ENCODE results near the gene ENTPD3.

The ENTPD3 gene

GRCh38 chr3:40387001-40387894 is at the start of gene ENTPD3:
TSS of gene ENTPD3 (plus strand) at chr3:40387184. CDS start at chr3:40388058, 874 bp downstream.
- Mint-ChIP-seq H3K9me3 (no peaks in the 10 kb centered on the region), H3K36me3 (ENCODE audit: low read depth) (no peaks in the 10 kb centered on the region), H3K27me3 (peaks cover 40% of the 10 kb centered on the region), H3K4me1 (ENCODE audit: low read depth) (peaks cover 6% of the 10 kb centered on the region), H3K27ac (no peak within 1 kb of the TSS), H3K4me3 (no peak within 1 kb of the TSS)
- intact Hi-C loops (cut with micrococcal nuclease) = no loop called here

- Mint-ChIP-seq H3K4me3 (no peak overlapping the region), H3K36me3 (ENCODE audit: low read depth) (no peaks in the 10 kb centered on the region), H3K4me1 (ENCODE audit: low read depth) (no peaks in the 10 kb centered on the region), H3K9me3 (no peaks in the 10 kb centered on the region), H3K27ac (no peak overlapping the region), H3K27me3 (no peaks in the 10 kb centered on the region)
- intact Hi-C loops (cut with micrococcal nuclease) = no loop called here
These were observed 47.1 kb upstream of the ENTPD3 start for GRCh38 chr3:40339871-40340270.

- H3K27ac Mint-ChIP-seq = no peak overlapping the region
- H3K9me3 Mint-ChIP-seq = no peaks in the 10 kb centered on the region
- intact Hi-C loops (cut with micrococcal nuclease) = no loop called here
- H3K27me3 Mint-ChIP-seq = no peaks in the 10 kb centered on the region
- H3K4me1 Mint-ChIP-seq (ENCODE audit: low read depth) = no peaks in the 10 kb centered on the region
- no peaks in the 10 kb centered on the region for H3K36me3 Mint-ChIP-seq (ENCODE audit: low read depth)
- H3K4me3 Mint-ChIP-seq = no peak overlapping the region
These were observed 46.3 kb upstream of the ENTPD3 start for GRCh38 chr3:40340541-40341170.

GRCh38 chr3:40341671-40342070 is 45.3 kb upstream of the ENTPD3 start:
- Mint-ChIP-seq H3K4me3 (no peak overlapping the region), H3K9me3 (no peaks in the 10 kb centered on the region), H3K27me3 (no peaks in the 10 kb centered on the region), H3K27ac (no peak overlapping the region), H3K4me1 (ENCODE audit: low read depth) (no peaks in the 10 kb centered on the region), H3K36me3 (ENCODE audit: low read depth) (no peaks in the 10 kb centered on the region)
- intact Hi-C loops (cut with micrococcal nuclease) = no loop called here

- Mint-ChIP-seq H3K27ac (no peak overlapping the region), H3K4me3 (no peak overlapping the region), H3K36me3 (ENCODE audit: low read depth) (no peaks in the 10 kb centered on the region), H3K27me3 (no peaks in the 10 kb centered on the region), H3K9me3 (peaks cover 5% of the 10 kb centered on the region), H3K4me1 (ENCODE audit: low read depth) (no peaks in the 10 kb centered on the region)
- intact Hi-C loops (cut with micrococcal nuclease) = no loop called here
These were observed 36.5 kb upstream of the ENTPD3 start for GRCh38 chr3:40350529-40350928.

GRCh38 chr3:40355410-40355809 is 31.6 kb upstream of the ENTPD3 start:
- no peak overlapping the region for H3K27ac Mint-ChIP-seq
- H3K9me3 Mint-ChIP-seq = no peaks in the 10 kb centered on the region
- intact Hi-C loops (cut with micrococcal nuclease) = no loop called here
- H3K4me3 Mint-ChIP-seq = no peak overlapping the region
- H3K27me3 Mint-ChIP-seq = no peaks in the 10 kb centered on the region
- H3K36me3 Mint-ChIP-seq (ENCODE audit: low read depth) = no peaks in the 10 kb centered on the region
- H3K4me1 Mint-ChIP-seq (ENCODE audit: low read depth) = no peaks in the 10 kb centered on the region

DNA sequence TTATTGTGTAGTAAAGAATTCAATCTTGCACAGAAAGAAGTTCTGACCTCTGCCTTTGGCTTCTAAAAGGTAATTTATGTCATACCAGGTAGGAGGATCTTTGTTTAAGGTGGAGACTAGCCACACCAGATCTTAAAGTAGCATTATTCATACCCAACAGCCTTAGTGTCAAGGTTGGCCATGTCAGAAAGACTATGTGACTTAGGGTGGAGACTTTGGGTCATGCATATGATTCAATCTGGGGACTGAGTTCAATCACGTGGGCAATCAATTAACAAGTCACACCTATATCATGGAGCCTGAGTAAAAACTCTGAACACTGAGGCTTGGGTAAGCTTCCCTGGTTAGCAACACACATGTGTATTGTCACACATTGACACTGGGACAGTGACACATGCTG is 28.5 kb upstream of the ENTPD3 start:
- Mint-ChIP-seq H3K27ac (no peak overlapping the region), H3K4me1 (ENCODE audit: low read depth) (no peaks in the 10 kb centered on the region), H3K27me3 (no peaks in the 10 kb centered on the region), H3K4me3 (no peak overlapping the region), H3K9me3 (no peaks in the 10 kb centered on the region), H3K36me3 (ENCODE audit: low read depth) (no peaks in the 10 kb centered on the region)
- intact Hi-C loops (cut with micrococcal nuclease) = no loop called here

GRCh38 chr3:40363674-40364073 is 23.3 kb upstream of the ENTPD3 start:
- Mint-ChIP-seq H3K27ac (no peak overlapping the region), H3K4me3 (no peak overlapping the region), H3K9me3 (no peaks in the 10 kb centered on the region), H3K4me1 (ENCODE audit: low read depth) (no peaks in the 10 kb centered on the region), H3K36me3 (ENCODE audit: low read depth) (no peaks in the 10 kb centered on the region), H3K27me3 (no peaks in the 10 kb centered on the region)
- intact Hi-C loops (cut with micrococcal nuclease) = no loop called here

DNA sequence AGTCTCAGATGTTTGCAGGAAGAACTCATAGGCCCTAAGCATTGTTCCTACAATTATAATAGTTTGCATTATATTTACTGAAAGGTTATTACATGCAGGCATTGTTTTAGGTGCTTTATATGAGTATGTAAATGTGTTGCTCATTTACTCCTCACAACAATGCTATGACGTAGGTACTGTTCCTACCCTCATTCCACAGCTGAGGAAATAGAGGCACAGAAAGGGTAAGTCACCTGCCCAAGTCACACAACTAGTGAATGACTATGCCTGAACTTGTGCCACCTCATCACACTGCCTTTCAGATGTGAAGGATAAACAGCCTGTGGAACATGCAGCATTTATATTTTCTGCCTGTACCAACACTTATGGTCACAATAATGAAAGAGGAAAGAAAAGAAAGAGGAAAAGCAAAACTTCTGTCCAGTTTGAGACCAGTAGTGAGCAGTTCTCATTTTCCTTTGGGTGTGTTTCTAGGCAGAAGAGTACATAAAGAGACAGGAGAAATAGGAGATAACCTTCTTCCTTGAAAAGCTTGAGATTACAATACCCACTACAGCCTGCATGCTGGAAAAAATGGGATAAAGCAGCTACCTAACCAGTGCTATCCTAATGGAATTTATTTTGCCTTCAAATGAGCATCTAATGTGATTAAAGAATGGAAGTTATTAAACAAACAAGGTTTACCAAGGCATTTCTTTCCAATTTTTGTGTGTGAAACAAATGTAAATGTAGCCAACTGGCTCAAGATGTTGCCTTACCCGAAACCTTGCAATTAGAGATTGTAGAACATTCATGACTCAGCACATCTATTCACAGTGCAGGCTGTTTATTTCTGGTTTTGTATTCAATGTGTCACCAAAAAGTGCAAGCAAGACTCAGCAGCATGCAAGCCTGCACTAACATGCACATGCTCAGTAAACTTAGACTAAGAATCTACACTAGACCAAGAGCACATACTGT is 20.5 kb upstream of the ENTPD3 start:
- H3K9me3 Mint-ChIP-seq = no peaks in the 10 kb centered on the region
- intact Hi-C loops (cut with micrococcal nuclease) = no loop called here
- no peaks in the 10 kb centered on the region for H3K27me3 Mint-ChIP-seq
- H3K4me3 Mint-ChIP-seq = no peak overlapping the region
- H3K27ac Mint-ChIP-seq = no peak overlapping the region
- H3K36me3 Mint-ChIP-seq (ENCODE audit: low read depth) = no peaks in the 10 kb centered on the region
- H3K4me1 Mint-ChIP-seq (ENCODE audit: low read depth) = no peaks in the 10 kb centered on the region

- Mint-ChIP-seq H3K27ac (no peak overlapping the region), H3K9me3 (no peaks in the 10 kb centered on the region), H3K4me3 (no peak overlapping the region), H3K4me1 (ENCODE audit: low read depth) (no peaks in the 10 kb centered on the region), H3K36me3 (ENCODE audit: low read depth) (no peaks in the 10 kb centered on the region), H3K27me3 (no peaks in the 10 kb centered on the region)
- intact Hi-C loops (cut with micrococcal nuclease) = no loop called here
These were observed 17.3 kb upstream of the ENTPD3 start for GRCh38 chr3:40369716-40370115.

DNA sequence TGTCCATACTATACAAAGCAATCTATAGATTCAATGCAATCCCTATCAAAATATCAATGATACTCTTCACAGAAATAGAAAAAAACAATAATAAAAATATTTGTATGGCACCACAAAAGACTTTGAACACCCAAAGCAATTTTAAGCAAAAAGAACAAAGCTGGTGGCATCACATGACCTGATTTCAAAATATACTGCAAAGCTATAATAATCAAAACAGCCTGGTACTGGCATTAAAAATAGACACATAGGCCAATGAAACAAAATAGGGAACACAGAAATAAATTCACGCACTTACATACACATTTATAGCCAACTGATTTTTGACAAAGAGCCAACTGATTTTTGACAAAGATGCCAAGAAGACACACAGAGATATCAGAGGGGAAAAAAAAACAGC is 9.2 kb upstream of the ENTPD3 start:
- Mint-ChIP-seq H3K4me1 (ENCODE audit: low read depth) (no peaks in the 10 kb centered on the region), H3K36me3 (ENCODE audit: low read depth) (no peaks in the 10 kb centered on the region), H3K27me3 (no peaks in the 10 kb centered on the region), H3K4me3 (no peak overlapping the region), H3K27ac (no peak overlapping the region), H3K9me3 (peaks cover 17% of the 10 kb centered on the region)
- intact Hi-C loops (cut with micrococcal nuclease) = no loop called here

DNA sequence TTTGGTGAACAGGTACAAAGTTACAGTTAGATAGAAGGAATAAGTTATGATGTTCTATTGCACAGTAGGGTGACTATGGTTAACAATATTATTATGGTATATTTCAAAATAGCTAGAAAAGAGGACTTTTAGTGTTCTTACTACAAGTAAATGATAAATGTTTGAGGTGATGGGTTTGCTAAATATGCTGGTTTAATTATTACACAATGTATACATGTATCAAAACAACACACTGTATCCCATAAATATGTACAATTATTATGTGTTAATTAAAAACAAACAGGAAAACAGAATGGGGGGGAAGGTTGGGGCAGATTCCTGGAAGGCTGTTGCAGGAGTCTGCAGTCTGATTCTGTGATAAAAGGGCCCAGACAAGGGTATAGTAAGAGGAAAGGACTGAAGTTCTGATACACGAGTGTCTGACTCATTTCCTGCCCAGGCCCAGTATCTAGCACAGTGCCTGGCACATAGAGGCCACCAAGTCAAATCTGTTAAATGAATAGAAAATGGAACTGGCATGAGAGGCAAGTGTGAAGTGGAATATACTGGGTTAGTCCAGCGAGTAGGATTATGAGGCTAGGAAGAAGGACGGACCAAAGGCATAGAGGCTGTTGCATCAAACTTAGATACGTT is 7.2 kb upstream of the ENTPD3 start:
- intact Hi-C loops (cut with micrococcal nuclease) = no loop called here
- no peaks in the 10 kb centered on the region for H3K36me3 Mint-ChIP-seq (ENCODE audit: low read depth)
- H3K4me3 Mint-ChIP-seq = no peak overlapping the region
- H3K9me3 Mint-ChIP-seq = peaks cover 17% of the 10 kb centered on the region
- H3K27me3 Mint-ChIP-seq = peaks cover 3% of the 10 kb centered on the region
- H3K4me1 Mint-ChIP-seq (ENCODE audit: low read depth) = no peaks in the 10 kb centered on the region
- H3K27ac Mint-ChIP-seq = no peak overlapping the region

DNA sequence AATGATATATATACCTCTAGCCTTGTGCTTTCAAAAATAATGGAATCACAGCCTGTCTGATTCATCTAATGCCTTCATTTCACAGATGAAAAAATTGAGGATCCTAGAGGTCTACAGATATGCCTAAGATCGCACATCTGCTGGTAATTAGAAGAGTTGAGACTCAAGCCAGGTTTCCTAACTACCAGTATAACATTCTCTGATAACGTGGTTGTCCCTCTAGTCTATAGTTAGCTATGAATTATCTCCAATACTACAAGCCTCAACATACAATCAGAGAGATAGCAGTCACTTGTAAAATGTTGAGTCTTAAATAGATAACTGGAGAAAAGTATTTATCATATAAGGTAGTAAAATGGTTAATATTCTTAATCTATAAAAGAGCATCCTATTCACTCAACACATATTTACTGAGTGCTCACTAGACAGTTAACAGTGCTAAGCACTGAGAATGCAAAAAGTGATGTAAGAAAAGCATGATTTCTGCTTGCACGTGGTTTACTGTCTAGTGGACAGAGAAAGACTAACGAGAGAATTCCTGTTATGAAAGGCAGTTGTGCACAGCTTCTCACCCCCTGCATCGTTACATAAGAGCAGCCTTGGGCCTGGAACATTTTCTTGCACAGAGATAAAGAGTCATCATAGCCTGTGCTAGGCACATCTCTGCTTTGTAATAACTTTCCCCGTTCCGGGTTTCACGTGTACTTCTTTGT is 4.9 kb upstream of the ENTPD3 start:
- no peaks in the 10 kb centered on the region for H3K36me3 Mint-ChIP-seq (ENCODE audit: low read depth)
- H3K9me3 Mint-ChIP-seq = peaks cover 6% of the 10 kb centered on the region
- H3K27ac Mint-ChIP-seq = no peak overlapping the region
- H3K27me3 Mint-ChIP-seq = peaks cover 18% of the 10 kb centered on the region
- H3K4me3 Mint-ChIP-seq = no peak overlapping the region
- peaks cover 3% of the 10 kb centered on the region for H3K4me1 Mint-ChIP-seq (ENCODE audit: low read depth)
- intact Hi-C loops (cut with micrococcal nuclease) = no loop called here

Measured in dendritic cell treated with granulocyte-macrophage colony-stimulating factor and Interleukin-4, amounts not matched to agents 40 ng/mL and 50 ng/mL, for 4 days (primary cell).